HG03342 (cell line): ENCODE measurements around the gene GPR152.
A peak's percentile ranks its signal among the peaks of the same experiment; 100 is the strongest.
"Not testable (repeated sequence)": the region's sequence is repeated elsewhere in the genome, so short reads cannot be mapped to it uniquely, and the experiment has no call there.

Source experiments
- ATAC-seq: cut with Tn5 transposase; IDR thresholded peaks from one replicate; pipeline ENCODE4 v1.9.1; 2021; ENCODE audit warnings: mild to moderate bottlenecking, moderate library complexity; ENCODE audit not compliant: unreplicated experiment

The GPR152 gene

DNA sequence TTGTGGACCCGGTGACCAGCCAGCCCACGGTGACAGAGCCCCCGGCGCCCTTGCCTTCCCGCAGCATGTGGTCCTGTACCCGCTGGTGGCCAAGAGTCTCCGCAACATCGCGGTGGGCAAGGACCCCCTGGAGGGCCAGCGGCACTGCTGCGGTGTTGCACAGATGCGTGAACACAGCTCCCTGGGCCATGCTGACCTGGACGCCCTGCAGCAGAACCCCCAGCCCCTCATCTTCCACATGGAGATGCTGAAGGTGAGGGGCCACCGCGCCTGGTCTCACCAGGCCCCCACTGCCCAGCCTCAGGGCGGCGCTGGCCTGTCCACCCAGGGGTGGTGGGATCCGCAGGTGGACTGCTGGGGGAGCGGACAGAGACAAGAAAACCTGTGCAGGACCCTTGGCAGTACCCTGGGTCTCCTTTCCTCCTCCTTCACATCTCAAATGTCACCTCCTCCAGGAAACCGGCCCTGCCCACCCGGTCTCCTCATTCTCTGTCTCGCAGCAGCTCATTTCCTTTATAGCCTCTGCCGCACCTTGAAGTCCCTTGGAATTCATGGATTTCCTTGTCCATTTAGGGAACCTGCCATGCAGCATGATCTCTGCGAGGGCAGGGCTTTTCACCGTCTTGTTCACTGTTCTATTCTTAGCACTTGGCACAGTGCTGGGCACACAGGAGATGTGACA is 36.8 kb upstream of the GPR152 start:
- ATAC-seq: no peak

DNA sequence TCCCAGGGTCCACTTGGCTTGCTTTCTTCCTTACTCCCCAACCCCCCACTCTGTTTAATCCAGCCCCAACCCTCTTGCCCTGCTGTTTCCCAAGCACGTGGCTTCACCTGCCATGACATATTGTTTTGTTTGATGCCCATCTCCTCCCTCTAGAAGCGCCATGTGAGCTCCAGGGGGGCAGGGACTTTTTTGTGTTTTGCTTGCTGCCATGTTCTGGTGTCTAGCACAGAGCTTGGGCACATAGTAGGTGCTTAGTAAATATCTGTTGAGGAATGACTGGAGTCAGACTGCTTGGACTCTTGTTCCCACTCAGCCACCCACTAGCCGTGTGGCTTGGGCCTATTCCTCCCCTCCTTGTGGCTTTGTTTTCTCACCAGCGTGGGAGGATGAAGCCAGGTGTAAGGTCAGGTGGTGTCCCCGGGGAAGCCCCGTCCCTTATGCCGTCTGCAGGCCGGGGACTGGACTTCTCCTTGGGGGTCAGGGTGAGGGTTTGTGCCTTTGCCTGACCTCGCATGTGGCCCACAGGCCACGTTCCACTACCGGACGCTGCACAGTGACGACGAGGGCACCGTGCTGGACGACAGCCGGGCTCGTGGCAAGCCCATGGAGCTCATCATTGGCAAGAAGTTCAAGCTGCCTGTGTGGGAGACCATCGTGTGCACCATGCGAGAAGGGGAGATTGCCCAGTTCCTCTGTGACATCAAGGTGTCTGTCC is 34.1 kb upstream of the GPR152 start:
- peak; percentile 32 for ATAC-seq

DNA sequence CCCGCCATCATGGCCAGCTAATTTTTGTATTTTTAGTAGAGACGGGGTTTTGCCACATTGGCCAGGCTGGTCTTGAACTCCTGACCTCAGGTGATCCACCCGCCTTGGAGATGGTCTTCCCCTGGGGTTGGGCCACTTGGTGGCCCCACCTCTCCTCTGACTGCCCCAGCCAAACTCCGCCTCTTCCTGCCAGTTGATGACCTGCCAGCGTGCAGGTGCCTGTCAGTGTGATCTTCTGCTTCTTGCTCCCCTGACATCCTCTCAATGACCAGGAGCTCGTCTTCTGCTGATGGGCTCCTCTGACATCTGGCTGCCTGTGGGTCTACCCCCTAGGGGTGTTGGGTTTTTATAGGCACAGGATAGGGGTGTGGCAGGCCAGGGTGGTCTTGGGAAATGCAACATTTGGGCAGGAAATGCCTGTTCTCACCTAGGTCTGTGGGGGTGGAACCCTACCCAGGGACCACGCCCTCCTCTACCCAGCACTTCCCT is 33.4 kb upstream of the GPR152 start:
- not testable (repeated sequence) for ATAC-seq

DNA sequence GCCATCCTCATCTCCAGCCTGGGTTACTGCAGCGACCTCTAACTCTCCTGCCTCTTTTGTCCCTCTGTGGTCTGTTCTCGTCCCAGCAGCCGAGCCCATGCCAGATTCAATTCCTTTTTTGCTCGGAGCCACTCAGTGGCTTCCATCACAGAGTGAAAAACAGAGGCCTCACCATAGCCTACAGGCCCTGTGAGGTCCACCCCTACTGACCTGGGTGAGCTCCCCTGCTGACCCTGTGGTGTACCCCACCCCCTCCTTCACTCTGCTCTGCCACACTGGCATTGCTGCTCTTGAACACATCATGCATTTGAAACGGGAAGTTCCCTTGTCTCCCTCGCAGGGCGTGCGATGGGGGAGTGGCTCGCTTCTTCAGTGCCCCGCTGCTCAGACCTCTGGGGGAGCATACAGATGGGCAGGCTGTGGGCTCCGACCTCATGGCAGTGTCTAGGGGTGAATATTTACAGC is 32.4 kb upstream of the GPR152 start:
- ATAC-seq: no peak

- no peak for ATAC-seq
Measured at GRCh38 chr11:67483831-67484665, 31.5 kb upstream of the GPR152 start.

DNA sequence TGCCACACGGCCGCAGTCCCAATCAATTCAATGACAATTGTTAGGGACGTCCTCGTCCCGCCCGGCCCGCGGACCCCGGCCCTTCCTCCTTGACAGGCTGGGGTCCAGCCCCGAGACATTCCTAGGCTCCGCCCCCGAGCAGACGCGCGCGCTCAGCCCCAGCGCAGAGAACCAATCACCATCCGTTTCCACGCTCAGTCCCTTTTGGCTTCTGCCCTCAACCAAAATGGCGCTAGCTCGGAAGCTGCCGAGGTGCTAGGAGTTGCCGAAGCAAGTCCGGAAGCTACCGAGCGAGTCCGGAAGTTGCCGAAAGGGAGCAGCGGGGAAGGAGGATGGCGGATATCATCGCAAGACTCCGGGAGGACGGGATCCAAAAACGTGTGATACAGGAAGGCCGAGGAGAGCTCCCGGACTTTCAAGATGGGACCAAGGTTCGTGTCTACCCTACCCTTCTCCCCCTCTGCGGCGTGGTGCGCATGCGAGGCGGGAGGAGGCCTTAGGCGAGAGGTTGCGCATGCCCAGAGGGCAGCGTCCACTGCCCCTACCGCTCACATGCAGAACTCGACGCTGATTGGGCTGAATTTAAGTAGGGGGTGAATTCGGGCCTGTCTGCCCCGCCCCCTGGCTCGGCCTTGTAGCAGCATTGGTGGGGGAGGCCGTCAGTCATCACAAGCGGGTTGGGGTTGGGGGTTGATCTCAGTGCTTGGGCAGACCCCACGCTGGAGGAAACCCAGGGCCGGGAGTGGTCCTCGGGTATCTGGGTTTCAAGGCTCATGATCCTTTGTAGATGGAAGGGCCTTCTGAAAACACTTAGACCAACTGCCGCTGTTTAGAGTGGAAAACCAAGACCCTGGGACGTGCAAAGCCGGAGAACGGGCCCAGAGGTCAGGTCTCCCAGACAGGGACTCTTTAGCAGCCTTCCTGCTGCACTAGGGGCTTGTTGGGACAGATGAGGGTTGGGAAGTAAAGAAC is 30.6 kb upstream of the GPR152 start, which contains the start of gene AIP:
AIP (plus strand) TSS at position 200 of the 972 bp plus-strand sequence; CDS start at position 333, 133 bp downstream.
- peak; percentile 66 for ATAC-seq

DNA sequence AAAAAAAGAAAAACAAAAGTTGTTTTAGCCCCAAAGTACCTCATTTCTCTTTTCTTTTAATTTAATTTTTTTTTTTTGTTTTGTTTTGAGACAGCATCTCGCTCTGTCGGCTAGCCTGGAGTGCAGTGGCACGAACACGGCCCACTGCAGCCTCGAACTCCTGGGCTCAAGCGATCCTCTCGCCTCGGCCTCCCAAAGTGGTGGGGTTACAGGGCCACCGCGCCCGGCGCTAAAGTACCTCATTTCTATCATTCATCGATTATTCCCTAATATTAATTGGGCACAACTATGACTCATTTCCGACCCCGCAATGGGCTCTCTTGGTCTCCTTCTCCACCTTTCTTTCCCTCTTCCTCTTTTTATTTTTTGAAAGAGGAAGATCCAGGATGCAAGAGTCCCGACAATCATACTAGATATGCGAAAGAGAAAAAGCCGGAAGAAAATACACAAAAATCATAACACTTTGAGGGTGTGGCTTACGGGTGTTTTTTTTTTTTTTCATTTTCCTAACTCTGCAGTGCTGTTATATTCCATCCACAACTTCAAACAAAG is 29.8 kb upstream of the GPR152 start:
- ATAC-seq: peak; percentile 1

DNA sequence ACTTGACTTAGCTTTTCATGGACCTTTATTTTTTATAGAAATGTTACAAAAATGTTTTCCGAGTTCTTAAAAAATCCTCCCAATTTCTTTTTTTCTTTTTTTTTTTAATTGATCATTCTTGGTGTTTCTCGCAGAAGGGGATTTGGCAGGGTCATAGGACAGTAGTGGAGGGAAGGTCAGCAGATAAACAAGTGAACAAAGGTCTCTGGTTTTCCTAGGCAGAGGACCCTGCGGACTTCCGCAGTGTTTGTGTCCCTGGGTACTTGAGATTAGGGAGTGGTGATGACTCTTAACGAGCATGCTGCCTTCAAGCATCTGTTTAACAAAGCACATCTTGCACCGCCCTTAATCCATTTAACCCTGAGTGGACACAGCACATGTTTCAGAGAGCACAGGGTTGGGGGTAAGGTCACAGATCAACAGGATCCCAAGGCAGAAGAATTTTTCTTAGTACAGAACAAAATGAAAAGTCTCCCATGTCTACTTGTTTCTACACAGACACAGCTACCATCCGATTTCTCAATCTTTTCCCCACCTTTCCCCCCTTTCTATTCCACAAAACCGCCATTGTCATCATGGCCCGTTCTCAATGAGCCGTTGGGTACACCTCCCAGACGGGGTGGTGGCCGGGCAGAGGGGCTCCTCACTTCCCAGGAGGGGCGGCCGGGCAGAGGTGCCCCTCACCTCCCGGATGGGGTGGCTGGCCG is 25.0 kb upstream of the GPR152 start:
- not testable (repeated sequence) for ATAC-seq

DNA sequence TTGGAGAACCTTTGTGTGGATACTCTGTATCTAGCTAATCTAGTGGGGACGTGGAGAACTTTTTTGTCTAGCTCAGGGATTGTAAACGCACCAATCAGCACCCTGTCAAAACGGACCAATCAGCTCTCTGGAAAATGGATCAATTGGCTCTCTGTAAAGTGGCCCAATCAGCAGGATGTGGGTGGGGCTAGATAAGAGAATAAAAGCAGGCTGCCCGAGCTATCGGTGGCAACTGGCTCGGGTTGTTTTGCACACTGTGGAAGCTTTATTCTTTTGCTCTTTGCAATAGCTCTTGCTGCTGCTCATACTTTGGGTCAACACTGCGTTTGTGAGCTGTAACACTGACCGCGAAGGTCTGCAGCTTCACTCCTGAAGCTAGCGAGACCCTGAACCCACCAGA is 24.2 kb upstream of the GPR152 start:
- not testable (repeated sequence) for ATAC-seq

DNA sequence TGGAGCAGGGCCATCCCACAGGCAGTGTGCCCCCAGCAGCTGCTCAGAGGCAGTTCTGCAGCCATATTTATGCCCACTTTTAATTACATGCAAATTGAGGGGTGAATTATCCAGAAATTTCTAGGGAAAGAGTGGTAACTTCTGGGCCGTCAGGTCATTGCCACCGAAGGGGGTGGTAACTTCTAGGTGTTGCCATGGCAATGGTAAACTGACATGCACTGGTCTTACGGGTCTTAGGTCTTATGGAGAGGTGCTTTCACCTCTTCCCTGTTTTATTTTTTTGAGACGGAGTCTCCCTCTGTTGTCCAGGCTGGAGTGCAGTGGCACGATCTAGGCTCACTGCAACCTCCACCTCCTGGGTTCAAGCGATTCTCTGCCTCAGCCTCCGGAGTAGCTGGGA is 20.4 kb upstream of the GPR152 start:
- no peak for ATAC-seq

GRCh38 chr11:67470337-67471002 is 17.9 kb upstream of the GPR152 start:
- ATAC-seq: no peak

- no peak for ATAC-seq
Measured at GRCh38 chr11:67469508-67469811, 16.9 kb upstream of the GPR152 start.

DNA sequence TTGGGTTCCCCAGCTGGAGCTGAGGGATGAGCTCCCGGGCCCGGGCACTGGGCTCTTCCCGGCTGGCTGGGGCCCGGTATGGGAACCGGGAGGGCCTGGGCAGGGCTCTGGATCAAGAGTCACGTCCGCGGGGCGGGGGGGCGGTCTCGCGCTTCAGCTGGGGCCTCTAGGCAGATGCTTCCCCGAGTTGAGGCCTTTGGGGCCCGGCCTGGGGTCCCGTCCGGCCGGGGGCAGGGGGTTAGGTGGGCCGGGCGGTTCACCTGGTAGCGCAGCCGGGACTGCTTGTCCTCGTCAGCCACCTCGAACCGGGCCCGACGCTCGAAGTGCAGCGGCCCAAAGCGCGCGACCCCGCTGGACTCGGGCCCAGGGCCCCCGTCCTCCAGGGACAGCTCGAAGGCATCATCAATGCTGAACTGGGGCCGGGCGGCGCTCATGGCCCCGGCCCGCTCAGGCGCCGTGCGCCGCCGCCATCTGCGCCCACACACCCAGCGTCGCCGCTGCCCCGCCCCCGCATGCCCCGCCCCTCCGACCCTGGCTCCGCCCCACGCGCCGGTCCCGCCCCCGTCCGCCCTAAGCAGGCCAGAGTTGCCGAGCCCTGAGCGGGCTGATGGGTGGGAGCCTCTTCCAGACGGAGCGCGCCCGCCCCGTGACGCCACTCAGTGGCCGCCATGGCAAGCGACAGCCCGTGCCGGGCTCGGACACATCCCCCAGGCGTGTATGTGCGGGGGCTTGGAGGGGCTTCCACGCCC is 16.4 kb upstream of the GPR152 start, which contains the start of gene TMEM134:
TMEM134 (minus strand) TSS at position 493 of the 749 bp plus-strand sequence; CDS start at position 434, 59 bp downstream.
- peak; percentile 54 for ATAC-seq

- no peak for ATAC-seq
Measured at GRCh38 chr11:67468456-67468758, 15.9 kb upstream of the GPR152 start.

GRCh38 chr11:67468056-67468455 is 15.5 kb upstream of the GPR152 start:
- no peak for ATAC-seq

DNA sequence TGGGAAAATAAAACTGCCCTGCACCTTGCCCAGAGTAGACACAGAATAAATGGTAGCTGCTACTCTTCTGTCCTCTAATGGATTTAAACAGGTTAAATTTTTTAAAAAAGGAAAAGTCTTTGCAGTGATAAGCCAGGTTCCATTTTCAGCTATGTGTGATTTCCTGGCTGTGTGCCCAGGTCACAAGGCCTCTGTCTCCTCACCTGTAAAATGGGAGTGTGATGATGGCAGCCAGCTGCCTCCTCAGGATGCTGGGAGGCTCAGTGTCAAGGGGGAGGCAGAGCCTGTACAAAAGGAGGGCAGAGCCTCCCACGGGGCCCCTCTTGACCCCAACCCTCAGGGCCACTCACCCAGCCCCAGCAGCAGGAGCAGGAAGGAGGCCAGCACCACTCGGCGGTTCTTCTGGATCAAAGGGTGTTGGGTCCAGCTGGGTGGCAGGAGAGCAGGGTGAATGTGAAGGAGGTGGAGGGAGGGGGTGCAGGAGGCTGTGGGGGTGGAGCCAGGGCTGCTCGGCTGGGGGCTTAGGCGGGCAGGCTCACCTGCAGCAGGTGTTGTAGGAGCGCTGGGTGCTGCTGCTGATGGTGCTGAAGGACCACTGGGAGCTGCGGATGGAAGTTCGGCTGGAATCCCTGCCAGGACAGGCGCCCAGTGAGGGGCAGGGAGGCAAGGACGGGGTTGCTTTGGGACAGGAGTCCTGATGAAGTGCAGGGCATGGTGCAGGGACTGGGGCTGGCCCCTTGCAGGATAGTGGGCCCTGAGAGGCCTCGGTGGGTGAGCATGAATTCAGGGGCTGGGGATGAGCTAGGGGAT is 14.6 kb upstream of the GPR152 start:
- no peak for ATAC-seq

- no peak for ATAC-seq
Measured at GRCh38 chr11:67466367-67466766, 13.8 kb upstream of the GPR152 start.
